HG03103 (cell line): ENCODE measurements around the gene PPM1N.
A peak's percentile ranks its signal among the peaks of the same experiment; 100 is the strongest.

Source experiments
- ATAC-seq: cut with Tn5 transposase; IDR thresholded peaks from one replicate; pipeline ENCODE4 v1.9.1; 2021; ENCODE audit warnings: low read depth; ENCODE audit not compliant: unreplicated experiment

The PPM1N gene

DNA sequence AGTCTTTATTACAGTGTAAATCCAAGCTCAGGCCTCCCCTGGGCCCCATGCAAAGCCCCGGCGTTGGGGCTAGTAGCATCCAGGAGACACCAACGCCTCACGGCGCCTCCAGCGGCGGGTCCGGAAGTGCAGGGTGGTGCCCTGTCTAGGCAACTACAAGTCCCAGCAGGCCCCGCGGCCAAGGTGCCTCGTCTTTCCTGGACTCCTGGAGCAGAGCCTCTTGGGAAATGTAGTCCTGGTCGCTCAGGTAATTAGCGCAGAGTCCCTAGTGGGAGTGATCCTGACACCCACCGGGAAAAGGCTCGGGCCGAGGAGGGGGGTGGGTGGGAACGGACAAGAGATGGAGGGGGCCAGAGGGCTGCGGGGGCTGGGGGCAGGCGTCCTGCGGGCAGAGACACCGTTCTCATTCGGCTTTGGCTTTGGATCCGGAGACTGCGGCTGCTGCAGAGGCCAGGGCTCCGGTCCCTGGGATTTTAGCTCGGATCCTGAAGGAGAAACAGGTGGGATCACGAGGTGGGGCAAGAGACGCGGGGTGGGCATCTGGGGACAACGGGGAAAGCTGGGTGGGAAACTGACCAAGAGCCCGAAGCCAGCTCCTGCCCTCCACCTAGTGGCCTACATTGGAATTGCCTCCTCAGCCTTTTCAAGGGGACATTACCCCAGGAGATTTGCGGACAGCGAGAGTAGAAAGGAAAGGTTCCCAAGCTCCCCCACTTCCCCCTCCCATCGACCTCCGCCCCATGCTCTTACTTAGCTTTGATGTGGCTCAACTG, 12.8 kb upstream of the PPM1N start:
- peak; percentile 89 for ATAC-seq

DNA sequence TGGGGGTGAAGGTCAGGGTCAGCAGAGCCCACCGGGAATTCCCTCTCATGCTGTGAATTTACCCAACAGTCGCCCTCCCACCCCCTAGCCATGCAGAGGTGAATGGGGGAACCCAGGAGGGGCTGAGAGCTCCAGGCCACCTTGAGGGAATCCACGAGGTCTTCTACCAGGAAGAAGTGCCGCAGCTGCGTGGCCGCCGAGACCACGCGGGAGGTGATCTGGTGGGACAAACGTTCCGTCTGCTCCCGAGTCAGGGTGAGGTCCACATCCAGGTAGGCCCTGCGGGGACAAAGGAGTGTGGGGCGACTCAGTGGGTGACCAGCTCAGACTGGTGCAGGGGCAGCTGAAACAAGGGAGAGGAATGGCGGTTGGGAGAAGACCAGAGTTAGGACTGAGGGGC, 9.5 kb upstream of the PPM1N start:
- no peak for ATAC-seq

DNA sequence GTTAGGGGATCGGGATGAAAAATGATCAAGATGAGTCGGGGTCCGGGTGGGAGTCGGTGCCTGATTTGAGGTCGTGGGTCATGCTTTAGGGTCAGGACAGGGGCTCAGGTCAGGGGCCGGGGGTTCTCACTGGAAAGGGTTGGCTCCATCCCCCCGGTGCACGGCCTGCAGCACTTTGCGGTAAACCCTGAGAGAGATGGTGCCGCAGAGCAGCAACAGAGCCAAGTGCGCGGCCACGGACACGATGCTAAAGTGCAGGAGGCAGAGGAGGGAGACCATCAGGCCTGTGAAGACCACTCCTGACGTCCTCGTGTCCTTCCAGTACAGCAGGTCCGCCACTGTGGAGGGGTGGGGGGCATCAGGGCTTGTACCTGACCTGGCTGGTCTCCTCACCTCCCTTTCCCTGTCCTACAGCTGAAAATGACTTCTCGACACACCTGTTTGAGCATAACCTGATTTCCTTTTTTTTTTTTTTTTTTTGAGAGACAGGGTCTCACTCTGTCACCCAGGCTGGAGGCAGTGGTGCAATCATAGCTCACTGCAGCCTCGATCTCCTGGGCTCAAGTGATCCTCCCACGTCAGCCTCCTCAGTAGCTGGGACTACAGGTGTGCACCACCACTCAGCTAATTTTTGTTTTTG, 8.9 kb upstream of the PPM1N start:
- no peak for ATAC-seq

DNA sequence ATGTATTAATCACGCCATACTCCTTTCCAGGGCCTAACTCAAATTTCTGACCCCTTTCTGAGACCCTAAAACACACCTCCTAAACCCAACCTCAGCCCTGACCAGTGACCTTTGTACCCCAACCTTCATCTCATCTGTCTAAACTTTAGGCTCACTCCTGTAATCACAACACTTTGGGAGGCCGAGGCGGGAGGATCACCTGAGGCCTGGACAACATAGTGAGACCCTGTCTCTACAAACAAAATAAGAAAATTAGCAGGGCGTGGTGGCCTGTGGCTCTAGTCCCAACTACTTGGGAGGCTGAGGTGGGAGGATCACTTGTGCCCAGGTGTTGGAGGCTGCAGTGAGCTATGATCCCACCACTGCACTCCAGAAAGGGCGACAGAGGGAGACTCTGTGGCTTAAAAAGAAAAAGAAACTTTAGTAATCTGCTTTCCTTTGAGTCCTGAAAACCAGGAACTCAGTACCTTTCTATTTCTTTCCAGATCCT, 6.1 kb upstream of the PPM1N start:
- ATAC-seq = no peak

DNA sequence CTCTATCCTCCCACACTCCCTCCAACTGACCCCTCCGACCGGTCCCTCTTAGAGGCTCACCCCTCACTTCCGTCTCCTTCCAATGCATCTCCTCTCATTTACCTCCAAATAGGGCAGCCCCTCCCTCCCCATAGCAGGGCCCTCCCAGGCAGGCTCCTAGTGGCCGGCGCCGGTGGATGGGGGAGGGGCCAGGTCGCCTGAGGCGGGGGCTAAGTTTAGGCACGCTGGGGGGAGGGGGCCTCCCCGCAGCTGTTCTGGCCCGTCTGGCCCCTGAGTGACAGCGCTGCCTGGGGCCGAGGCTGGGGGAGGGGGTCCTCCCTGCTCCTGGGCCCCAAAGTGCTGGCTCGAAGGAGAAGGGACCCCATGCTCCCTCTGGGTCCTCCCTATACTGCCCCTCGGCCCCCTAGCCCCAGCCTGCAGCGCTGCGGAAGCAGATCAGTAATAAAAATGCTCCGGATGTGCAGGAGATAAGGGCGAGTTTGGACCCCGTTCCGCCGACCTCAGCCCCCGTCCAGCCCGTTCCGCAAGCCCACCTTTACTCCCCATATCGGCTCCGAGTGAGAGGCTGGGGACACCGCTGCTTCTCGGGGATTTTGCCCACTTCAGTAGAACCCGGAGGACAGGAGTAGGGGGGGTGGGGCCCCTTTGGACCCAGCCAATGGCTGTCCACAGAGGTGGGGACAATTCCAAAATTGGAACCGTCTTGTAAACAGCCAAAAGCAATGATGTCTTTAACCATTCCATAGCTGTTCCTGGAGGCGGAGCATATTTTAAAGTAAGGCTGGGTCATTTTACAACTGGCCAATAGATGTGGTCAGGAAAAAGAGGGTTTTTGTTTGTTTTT, 5.4 kb upstream of the PPM1N start:
- no peak for ATAC-seq

DNA sequence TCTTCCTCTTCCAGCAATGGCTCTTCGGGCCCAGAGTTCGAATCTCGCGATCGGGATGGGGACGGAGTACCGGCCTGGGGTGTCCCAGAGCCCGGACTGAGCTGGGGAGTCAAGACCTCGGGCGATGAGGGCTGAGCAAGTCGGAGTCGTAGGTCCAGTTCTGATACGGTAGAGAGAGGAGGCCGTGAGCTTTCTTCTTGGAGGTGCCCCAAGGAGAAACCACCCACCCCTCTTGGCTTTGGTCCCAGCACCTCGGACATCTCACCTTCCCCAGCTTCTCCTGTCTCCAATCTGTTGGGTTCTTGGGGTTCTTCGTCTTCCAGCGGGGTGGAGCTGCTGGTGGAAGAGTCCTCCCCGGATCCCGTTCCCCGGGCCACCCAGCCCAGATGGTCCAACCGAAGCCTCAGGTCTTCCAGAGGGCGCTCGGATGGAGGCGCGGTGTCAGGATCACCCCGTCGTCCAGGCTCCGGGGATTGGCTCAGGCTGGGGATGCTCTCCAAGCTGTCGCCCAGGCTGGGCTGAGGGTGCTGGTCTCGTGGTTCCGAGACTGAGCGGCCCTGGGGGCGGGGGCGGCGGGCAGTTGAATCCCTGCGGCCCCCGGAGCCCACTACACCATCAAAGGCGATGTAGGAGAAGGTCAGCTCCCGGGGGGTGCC, 3.9 kb upstream of the PPM1N start:
- no peak for ATAC-seq

DNA sequence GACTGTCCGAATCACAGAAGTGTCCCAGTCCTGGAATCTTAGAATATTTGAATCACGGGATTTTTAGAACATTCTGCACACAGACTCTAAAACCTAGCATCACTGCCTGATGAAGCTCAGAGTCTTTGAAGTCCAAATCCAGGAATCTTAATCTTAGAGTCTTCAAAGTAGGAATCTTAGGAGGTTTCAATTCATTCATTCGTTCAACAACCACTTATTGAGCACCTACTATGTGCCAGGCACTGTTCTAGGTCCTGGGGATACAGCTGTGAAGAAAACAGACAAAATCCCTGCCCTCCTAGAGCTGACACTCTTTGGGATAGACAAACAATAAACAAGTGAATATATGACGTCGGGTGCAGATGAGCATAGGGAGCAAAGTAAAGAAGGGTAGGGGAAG, 3.1 kb upstream of the PPM1N start:
- no peak for ATAC-seq

DNA sequence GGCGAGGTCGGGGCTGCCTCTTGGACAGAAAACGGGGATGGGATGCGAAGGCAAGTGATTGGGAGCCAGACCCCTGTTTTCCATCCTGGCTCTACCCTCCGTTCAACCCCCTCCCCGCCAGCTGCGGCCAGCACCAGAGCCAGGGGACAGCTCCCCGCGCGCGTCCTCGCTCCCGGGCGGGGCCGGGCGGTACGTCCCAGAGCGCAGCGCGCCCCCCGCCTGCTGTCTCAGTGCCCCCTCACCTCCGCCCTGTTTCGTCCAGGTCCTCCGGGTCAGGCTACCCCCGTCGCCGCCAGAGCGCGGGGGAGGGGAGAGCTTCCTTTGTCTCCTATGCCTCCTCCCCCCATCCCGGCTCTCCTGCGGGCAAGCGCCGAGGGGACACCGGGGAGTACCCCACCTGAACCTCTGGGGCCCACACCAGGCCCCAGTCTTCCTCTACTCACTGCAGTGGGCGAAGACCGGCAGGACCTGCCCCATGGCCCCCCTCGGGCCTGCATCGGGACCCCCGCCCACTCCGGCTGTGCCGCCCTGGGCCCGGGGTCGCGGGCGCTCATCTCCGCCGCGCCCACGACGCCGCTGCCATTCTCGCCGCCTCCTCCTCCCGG, 1.8 kb upstream of the PPM1N start:
- ATAC-seq = no peak

DNA sequence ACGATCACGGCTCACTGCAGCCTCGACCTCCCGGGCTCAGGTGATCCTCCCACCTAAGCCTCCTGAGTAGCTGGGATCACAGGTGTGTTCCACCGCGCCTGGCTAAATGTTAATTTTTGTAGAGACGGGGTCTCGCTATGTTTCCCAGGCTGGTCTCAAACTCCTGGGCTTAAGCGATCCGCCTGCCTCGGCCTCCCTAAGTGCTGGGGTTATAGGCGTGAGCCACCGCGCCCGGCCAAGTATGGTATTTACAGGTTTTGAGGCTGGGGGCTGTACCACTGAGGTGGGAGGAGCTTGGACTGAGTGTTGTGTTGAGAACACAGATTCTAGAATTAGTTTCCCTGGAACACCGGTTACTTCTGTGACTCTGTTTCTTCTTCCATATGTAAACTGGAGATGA, 452 bp upstream of the PPM1N start:
- no peak for ATAC-seq

DNA sequence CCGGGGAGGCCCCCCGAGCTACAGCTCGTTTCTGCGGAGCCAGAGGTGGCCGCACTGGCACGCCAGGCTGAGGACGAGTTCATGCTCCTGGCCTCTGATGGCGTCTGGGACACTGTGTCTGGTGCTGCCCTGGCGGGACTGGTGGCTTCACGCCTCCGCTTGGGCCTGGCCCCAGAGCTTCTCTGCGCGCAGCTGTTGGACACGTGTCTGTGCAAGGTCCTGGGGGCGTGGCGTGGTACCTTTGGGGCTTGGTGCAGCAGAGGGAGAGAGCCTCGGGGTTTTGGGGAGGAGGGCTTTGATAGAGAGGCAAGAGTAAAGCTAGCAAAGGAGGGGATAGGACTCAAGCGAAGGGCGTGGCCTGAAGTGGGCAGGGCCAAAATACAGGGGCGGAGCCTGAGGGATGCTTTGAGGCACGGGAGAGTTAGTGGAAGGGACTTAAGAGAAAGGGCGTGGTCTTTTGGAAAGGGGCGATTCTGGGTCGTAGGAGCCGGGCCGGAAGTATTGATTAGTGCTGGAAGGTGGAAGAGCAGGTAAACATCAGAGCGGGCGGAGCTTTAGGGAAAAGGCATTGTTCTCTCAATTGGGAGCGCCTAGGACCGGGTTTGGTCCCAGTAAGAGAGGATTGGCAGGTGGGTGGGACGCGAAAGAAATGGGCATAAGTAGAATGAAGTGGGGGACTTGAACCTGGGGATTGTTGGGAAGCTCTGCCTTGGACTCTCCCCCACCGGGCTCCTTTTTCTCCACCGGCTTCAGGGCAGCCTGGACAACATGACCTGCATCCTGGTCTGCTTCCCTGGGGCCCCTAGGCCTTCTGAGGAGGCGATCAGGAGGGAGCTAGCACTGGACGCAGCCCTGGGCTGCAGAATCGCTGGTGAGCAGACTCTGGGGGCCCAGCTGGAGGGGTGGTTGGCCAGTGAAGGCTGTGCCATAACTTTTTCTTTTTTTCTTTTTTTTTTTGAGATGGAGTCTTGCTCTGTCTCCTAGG, 1.2 kb downstream of the PPM1N start:
- no peak for ATAC-seq

DNA sequence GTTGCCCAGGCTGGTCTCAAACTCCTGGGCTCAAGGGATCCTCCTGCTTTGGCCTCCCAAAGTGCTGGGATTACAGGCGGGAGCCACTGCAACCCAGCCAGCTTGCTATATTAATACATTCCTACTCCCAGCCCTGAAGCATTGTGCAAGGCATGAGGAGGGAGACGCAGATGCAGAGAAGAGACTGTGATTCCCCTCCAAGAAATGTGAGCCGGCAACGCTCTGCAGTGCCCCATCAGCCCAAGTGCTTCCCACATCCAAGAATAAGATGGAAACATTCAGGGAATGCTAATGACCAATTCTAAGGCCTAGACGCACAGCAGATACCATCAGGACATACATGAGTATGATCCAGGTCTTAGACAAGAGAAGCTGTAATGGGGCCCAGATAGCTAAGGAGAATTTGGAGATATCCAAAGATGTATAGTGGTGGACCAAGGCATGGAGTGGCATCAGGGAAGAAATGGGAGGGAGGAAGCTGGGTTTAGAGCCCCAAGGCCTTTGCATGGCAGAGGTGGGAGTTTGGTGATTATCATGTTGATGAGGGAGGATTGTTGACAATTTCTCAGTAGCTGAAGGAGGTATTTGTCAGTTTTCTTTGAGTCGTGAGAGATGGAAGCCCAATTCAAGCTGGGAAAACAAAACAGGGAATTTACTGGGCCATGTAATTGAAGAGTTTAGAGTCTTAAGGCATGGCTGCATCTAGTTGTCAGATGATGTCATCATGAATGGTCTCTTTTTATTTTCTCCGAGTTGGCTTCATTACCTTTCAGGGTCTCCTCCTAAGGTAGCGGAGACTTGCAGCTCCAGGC, 2.9 kb downstream of the PPM1N start:
- ATAC-seq = no peak

DNA sequence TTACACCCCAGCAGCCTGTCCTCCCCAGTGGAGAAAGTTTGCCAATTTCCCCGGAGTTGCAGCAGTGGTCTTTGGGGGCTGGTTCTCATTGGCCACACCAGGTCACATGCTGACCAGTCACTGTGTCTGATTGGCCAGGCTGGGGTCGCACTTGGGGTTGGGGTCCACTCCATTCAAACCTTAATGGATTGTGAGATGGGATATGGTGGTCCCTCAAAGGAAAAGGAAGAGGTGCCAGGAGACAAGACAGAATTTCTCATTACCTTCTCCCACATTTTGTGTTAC, 3.4 kb downstream of the PPM1N start:
- no peak for ATAC-seq

DNA sequence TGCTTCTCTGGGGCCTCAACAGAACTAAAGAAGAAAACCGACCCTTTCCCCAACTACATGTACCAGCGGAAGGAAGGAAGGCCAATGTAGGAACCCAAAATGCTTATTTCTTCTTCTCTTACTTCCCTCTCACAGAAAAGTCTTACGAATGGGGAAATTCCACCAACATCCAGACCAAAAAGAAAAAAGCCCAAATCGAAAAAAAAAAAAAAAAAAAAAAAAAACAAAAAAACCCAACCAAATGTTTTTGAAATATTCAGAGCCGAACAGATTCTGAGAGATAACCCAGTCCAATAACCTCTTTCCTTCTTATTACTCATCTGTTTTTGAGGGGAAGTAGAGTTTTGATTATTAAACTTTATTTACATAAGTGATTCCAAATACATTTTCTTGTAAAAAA, 3.9 kb downstream of the PPM1N start:
- no peak for ATAC-seq

DNA sequence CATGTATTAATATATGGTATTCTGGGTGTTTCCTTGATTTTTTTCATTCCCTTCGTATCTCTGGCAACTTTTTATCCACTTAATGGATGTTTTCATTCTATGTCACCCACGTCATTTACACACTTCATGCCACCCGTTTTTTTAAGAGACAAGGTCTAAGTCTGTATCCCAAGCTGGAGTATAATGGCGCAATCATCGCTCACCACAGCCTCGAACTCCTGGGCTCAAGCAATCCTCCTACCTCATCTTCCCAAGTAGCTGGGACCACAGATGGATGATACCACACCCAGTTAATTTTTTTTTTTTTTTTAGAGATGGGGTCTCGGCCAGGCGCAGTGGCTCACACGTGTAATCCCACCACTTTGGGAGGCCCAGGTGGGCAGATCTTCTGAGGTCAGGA, 5.7 kb downstream of the PPM1N start:
- no peak for ATAC-seq

DNA sequence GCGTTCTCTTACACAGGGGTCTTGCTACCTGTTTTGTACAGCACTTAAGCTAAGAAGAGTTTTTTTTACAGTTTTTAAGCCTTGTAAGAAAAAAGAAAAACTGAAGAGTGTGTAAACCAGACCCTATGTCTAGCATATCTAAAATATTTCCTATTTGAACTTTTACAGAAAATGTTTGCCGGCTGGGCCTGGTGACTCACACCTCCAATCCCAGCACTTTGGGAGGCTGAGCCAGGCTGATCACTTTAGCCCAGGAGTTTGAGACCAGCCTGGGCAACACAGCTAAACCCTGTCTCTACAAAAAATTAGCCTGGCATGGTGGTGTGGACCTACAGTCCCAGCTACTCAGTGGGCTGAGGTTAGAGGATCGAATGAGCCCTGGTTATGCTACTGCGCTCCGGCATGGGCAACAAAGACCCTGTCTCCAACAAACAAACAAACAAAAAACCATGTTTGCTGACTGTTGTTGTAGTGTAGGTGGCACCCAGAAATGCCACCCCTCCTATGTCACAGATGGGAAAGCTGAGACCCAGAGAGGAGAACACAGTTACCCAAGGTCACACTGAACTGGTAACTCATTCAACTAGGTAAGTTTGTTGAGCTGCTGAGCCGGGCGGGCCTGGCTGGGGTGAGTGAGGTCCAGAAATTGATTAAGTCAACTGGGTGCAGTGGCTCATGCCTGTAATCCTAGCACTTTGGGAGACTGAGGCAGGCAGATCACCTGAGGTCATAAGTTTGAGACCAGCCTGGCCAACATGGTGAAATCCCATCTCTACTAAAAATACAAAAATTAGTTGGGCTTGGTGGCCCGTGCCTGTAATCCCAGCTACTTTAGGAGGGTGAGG, 7.1 kb downstream of the PPM1N start:
- ATAC-seq = no peak

DNA sequence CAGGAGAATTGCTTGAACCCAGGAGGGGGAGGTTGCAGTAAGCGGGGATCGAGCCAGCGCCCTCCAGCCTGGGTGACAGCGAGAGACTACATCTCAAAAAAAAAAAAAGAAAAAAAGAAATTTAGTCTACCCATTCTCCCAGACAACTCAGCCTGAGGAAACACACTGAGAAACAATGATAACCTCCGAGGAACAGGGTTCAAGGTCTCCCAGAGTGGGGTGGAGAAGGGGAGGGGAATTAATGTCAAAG, 7.7 kb downstream of the PPM1N start:
- no peak for ATAC-seq

DNA sequence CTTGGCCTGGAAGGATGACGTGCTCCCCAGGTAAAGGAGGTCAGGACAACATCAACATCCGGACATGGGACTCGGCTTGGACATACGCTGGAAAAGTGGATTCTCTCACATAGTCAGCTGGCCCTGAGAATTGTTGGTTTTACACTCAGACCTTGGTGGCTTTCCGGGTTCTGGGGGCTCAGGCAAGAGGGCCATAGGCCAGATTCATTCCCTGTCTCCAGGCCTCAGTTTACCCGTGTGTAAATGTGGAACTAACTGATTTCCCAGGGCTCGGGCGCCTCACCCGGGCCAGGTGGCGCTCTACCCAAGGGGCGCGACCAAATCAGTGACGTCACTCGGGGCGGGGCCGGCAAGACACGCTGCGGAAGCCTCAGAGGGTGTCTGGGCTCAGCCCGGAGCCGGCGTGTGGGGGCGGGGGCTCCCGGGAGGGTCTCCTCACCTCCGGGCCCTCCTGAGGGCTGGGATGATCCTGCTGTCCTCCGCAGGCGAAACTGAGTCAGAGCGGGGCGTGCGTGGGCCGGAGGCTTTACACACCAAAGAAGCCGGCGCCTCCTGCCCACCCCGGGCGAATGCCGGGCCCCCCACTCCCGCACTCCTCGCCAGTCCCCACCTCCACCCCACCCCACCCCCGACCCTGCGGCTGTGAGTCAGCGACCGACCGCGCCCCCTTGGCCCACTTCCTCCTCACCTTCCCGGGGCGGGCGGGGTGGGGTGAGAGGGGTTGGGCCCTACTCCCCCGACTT, 8.2 kb downstream of the PPM1N start:
- ATAC-seq = peak; percentile 47
